ENCODE measurements around the gene LDHD. TPM values are rescaled to one million over a fixed set of nuclear protein-coding genes. Genes with fewer than 3 reads are reported as not detected.

LDHD gene
- total and polyA plus RNA-seq, 5 experiments from 2014 or later: not detected

DNA sequence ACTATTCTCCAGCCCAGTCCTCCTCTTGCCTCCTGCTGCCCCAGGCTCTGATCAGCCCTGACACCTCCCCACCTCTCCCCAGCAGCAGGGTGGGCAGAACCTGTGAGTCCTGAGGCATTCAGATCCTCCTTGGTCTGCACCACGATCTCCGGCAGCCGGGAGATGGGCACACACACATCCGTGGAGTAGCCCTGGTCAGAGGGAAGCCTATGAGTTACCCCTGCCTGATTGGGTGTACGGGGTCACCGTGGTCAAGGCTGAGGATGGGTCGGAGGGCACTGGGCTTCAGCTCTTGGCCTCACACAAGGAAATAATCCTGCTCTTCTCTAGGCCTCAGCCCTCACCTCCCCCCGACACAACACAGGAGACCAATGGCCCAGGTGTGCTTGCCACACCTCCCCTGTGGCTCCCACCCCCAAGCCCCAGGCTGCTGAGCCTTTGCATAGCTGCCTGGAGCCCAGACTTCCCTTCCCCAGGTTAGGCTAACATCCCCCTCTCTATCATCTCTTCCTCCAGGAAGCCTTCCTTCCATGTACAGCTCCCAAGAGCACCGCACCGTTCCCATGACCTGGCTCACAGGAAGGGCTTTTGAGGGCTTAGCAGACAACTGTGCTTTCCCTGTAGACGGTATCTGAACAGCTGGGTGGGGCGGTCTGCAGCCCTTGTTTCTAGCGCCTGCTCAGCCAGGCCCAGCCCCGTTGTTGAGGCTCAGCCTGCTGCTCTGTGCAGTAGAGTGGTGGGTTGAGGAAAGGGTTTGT lies 3.7 kb downstream of the LDHD start:
- H3K9me3 Mint-ChIP-seq: no peaks in the 10 kb centered on the region
- H3K4me3 Mint-ChIP-seq: no peak overlapping the region
- no peaks in the 10 kb centered on the region for H3K36me3 Mint-ChIP-seq
- POLR2A ChIA-PET: no interaction called here
- H3K4me1 Mint-ChIP-seq: peaks cover 15 to 34% (median 30%) of the 10 kb centered on the region in 4 donors
- H3K27me3 Mint-ChIP-seq: peaks cover 2 to 18% (median 12%) of the 10 kb centered on the region in 5 donors
- DNase-seq: no peak
- ATAC-seq: no peak
- peak overlapping the region in 1 of 10 donors; percentile 48 for H3K27ac Mint-ChIP-seq

GRCh38 chr16:75111961-75112733 lies 4.4 kb downstream of the LDHD start:
- peaks cover 2 to 18% (median 12%) of the 10 kb centered on the region in 5 donors for H3K27me3 Mint-ChIP-seq
- DNase-seq (no peak), ATAC-seq (no peak)
- no peak overlapping the region for H3K4me3 Mint-ChIP-seq
- H3K36me3 Mint-ChIP-seq: no peaks in the 10 kb centered on the region
- H3K9me3 Mint-ChIP-seq: no peaks in the 10 kb centered on the region
- peaks cover 15 to 34% (median 30%) of the 10 kb centered on the region in 4 donors for H3K4me1 Mint-ChIP-seq
- H3K27ac Mint-ChIP-seq: peak overlapping the region in 1 of 10 donors; percentile 39
- POLR2A ChIA-PET: interaction anchor here (1.6 to 3.3 kb wide), 3 partner anchors 14 to 114 kb away, joined by 4 to 22 read pairs (median 8); partner anchors contain the start of gene ZNRF1

- H3K36me3 Mint-ChIP-seq: no peaks in the 10 kb centered on the region
- H3K9me3 Mint-ChIP-seq: no peaks in the 10 kb centered on the region
- peaks cover 2 to 16% (median 12%) of the 10 kb centered on the region in 5 donors for H3K27me3 Mint-ChIP-seq
- DNase-seq (no peak), ATAC-seq (peak in 1 of 2 donors; percentile 24)
- POLR2A ChIA-PET: interaction anchor here (0.7 to 3.3 kb wide), 5 partner anchors 11 to 126 kb away, joined by 4 to 22 read pairs (median 5); partner anchors contain the start of genes WDR59 and ZNRF1
- H3K4me3 Mint-ChIP-seq: no peak overlapping the region
- peaks cover 15 to 34% (median 30%) of the 10 kb centered on the region in 4 donors for H3K4me1 Mint-ChIP-seq
- H3K27ac Mint-ChIP-seq: peak overlapping the region in 1 of 10 donors; percentile 66
Observed at GRCh38 chr16:75111514-75111940, 5.1 kb downstream of the LDHD start.

DNA sequence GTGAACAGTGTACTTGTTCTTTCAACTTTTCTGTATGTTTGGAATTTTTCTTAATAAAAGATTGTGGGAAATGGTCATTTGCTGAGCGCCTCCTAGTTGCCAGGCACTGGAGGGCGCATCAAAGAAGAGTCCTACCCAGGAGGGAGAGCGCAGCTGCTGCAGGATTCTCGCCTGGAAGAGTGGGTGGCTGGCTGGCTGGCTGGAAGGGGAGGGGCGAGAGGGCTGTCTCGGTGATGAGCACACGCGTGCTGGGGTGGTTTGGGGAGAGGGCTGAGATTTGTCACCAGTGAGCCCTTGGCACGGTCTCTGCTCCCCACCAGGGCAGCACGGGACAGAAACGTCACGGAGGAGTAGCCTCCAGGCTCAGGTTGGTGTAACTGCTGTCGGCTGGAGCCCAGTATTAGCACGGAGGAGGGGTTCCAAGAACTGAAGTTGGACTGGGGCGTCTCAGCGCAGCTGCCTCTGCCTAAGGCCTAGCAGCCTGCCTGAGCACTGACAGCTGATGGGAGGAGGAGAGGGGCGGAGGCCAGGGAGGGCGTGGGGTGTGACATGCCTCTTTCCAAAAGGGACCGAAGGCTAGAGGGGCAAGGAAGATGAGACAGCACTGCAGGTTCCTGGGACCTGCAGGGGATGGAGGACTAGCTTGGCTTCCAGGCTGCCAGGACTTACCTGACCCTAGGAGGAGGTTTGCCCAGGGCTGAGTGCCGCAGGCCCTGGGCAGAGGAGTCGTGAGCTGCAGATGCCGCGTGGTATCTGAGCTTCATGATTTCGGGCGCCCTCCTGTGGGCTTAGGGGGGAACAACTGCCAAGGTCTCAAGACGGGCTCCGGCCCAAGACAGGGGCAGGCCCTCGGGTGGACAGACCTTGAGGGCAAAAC lies 5.7 kb downstream of the LDHD start:
- Mint-ChIP-seq H3K27me3 (peaks cover 2 to 16% (median 12%) of the 10 kb centered on the region in 5 donors), H3K4me3 (peak overlapping the region in 8 of 10 donors; percentile 15 to 55 (median 22)), H3K4me1 (peaks cover 14 to 39% (median 31%) of the 10 kb centered on the region in 4 donors), H3K27ac (peak overlapping the region in 6 of 10 donors; percentile 49 to 79 (median 64)), H3K9me3 (no peaks in the 10 kb centered on the region), H3K36me3 (no peaks in the 10 kb centered on the region)
- DNase-seq: peak; percentile 58 to 88 (median 74)
- ATAC-seq: peak; percentile 84 to 93
- POLR2A ChIA-PET: interaction anchor here (0.7 to 3.3 kb wide), 6 partner anchors 11 to 126 kb away, joined by 4 to 22 read pairs (median 5); partner anchors contain the start of genes WDR59 and ZNRF1

GRCh38 chr16:75109732-75110243 lies 6.8 kb downstream of the LDHD start:
- H3K27me3 Mint-ChIP-seq: peaks cover 2 to 16% (median 12%) of the 10 kb centered on the region in 5 donors
- DNase-seq (no peak), ATAC-seq (no peak)
- POLR2A ChIA-PET: interaction anchor here (2.0 to 3.3 kb wide), 2 partner anchors 35 to 111 kb away, joined by 8 to 22 read pairs; partner anchors contain the start of gene ZNRF1
- peak overlapping the region in 4 of 10 donors; percentile 34 to 88 (median 61) for H3K27ac Mint-ChIP-seq
- H3K4me3 Mint-ChIP-seq: peak overlapping the region in 9 of 10 donors; percentile 4 to 55 (median 32)
- no peaks in the 10 kb centered on the region for H3K9me3 Mint-ChIP-seq
- no peaks in the 10 kb centered on the region for H3K36me3 Mint-ChIP-seq
- peaks cover 16 to 42% (median 32%) of the 10 kb centered on the region in 4 donors for H3K4me1 Mint-ChIP-seq

DNA sequence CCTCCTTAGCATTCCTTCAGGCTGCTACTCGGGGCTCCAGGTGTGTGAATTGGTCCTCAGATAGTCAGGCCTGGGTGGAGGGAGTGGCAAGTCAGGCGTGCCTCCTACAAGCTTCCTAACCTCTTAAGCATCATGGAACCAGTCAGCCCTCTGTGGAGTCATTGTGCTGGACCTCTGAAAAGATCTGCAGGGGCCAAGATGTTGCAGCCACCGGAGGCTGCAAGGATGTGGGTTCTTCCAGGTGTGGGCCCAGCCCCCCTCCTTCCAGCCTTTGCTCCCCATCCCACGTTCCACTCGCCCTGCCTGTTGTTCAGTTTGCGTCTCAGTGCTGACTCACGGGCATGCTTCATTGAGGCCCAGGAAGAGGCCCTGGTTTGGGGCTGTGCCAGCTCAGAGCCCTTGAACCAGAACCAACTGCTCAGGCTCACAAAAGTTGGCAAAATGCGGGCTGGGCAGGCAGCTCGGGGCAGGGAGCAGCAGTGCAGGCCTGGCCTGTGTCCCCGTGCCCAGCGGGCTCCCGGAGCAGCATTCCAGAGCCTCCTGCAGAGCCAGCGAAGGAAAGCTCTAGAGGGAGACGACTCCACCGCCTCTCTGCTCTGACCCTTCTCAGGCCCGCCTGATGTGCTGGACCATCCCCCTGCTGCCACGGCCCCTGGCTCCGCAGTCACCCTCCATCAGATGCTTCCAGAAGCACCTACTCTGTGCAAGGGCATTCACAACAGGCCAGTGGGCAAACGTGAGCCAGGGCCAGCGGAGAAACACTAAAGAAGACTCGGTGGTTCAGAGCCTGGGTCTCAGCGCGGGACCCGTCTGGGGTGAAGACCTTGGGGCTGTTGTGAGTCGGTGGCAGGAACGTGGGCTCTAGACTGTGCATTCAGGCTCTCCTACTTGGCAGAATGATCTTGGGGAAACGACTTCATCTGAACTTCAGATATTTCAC lies 7.5 kb downstream of the LDHD start:
- peak overlapping the region in 7 of 10 donors; percentile 33 to 88 (median 66) for H3K27ac Mint-ChIP-seq
- peaks cover 0 to 3% (median under 1%) of the 10 kb centered on the region in 3 donors for H3K36me3 Mint-ChIP-seq
- H3K4me3 Mint-ChIP-seq: peak overlapping the region in 9 of 10 donors; percentile 14 to 67 (median 35)
- H3K4me1 Mint-ChIP-seq: peaks cover 20 to 42% (median 32%) of the 10 kb centered on the region in 4 donors
- POLR2A ChIA-PET: interaction anchor here (0.7 to 3.3 kb wide), 3 partner anchors 34 to 124 kb away, joined by 3 to 22 read pairs (median 3); partner anchors contain the start of genes WDR59 and ZNRF1
- H3K27me3 Mint-ChIP-seq: peaks cover 2 to 16% (median 14%) of the 10 kb centered on the region in 5 donors
- ATAC-seq (peak; percentile 63 to 68), DNase-seq (peak in 8 of 10 donors; percentile 22 to 74 (median 48))
- no peaks in the 10 kb centered on the region for H3K9me3 Mint-ChIP-seq

- Mint-ChIP-seq H3K9me3 (no peaks in the 10 kb centered on the region), H3K27me3 (peaks cover 2 to 12% (median 7%) of the 10 kb centered on the region in 5 donors), H3K4me1 (peaks cover 20 to 42% (median 36%) of the 10 kb centered on the region in 4 donors), H3K36me3 (peaks cover 0 to 3% (median 2%) of the 10 kb centered on the region in 3 donors), H3K27ac (peak overlapping the region in 2 of 10 donors; percentile 22 to 57), H3K4me3 (no peak overlapping the region)
- DNase-seq (no peak), ATAC-seq (no peak)
- POLR2A ChIA-PET: no interaction called here
Observed at GRCh38 chr16:75107505-75107904, 9.1 kb downstream of the LDHD start.

GRCh38 chr16:75106351-75107274 lies 10.0 kb downstream of the LDHD start:
- H3K27ac Mint-ChIP-seq: peak overlapping the region in 6 of 10 donors; percentile 22 to 81 (median 56)

GRCh38 chr16:75105306-75106061 lies 11.1 kb downstream of the LDHD start:
- ATAC-seq (no peak), DNase-seq (no peak)
- Mint-ChIP-seq H3K9me3 (no peaks in the 10 kb centered on the region), H3K4me3 (no peak overlapping the region), H3K27me3 (peaks cover 0 to 6% (median 0%) of the 10 kb centered on the region in 5 donors), H3K36me3 (peaks cover 0 to 3% (median 2%) of the 10 kb centered on the region in 3 donors), H3K27ac (peak overlapping the region in 3 of 10 donors; percentile 20 to 53 (median 22)), H3K4me1 (peaks cover 21 to 41% (median 39%) of the 10 kb centered on the region in 4 donors)
- POLR2A ChIA-PET: no interaction called here

More at GRCh38 chr16:75106351-75107274, 10.0 kb downstream of the LDHD start:
- H3K4me3 Mint-ChIP-seq: no peak overlapping the region
- H3K9me3 Mint-ChIP-seq: no peaks in the 10 kb centered on the region
- no peak for DNase-seq
- ATAC-seq: no peak
- H3K4me1 Mint-ChIP-seq: peaks cover 21 to 41% (median 39%) of the 10 kb centered on the region in 4 donors
- POLR2A ChIA-PET: no interaction called here
- H3K27me3 Mint-ChIP-seq: peaks cover 0 to 11% (median 0%) of the 10 kb centered on the region in 5 donors
- H3K36me3 Mint-ChIP-seq: peaks cover 0 to 3% (median 2%) of the 10 kb centered on the region in 3 donors

All from naive thymus-derived CD8-positive, alpha-beta T cell (primary cell).